Body of pancreas (tissue), 4 donors: ENCODE results near the gene SEC61A1. TPM values are rescaled to one million over a fixed set of nuclear protein-coding genes. Genes with fewer than 3 reads are reported as not detected.

ENCODE experiments used
- ATAC-seq: fragments of 150-250 bp; one replicate; pipeline ENCODE4 v1.9.1; 2016
- DNase-seq, 4 donors: peaks; one replicate each; pipeline ENCODE4 v3.0.0-alpha.2; 2019
- H3K27ac ChIP-seq, 4 donors: fragments of 200-600 bp; sonication (generic); 1 replicate in 3 of 4; 2 replicates in 1 of 4; pipeline versions ENCODE4 v1.5.1 to v1.6.1; 2016 to 2019; ENCODE audit warnings: mild to moderate bottlenecking in 1 of 4, mixed read lengths in 1 of 4, moderate library complexity in 1 of 4
- H3K27me3 ChIP-seq, 2 donors: fragments of 200-600 bp; sonication (generic); one replicate each; pipeline ENCODE4 v1.6.0; 2016; ENCODE audit warnings: mild to moderate bottlenecking in 1 of 2
- H3K36me3 ChIP-seq, 2 donors: fragments of 200-600 bp; sonication (generic); replicated peaks in 1 of 2; 2 replicates each; pipeline ENCODE4 v1.5.1; 2016; ENCODE audit warnings: low read depth in 2 of 2; ENCODE audit not compliant: insufficient read depth in 1 of 2
- H3K4me1 ChIP-seq: fragments of 200-600 bp; sonication (generic); one replicate; pipeline ENCODE4 v1.6.0; 2016
- H3K4me3 ChIP-seq, 2 donors: fragments of 200-600 bp; sonication (generic); 1 replicate in 1 of 2; 2 replicates in 1 of 2; pipeline ENCODE4 v1.5.1; 2016 to 2019
- H3K9me3 ChIP-seq, 3 donors: fragments of 200-600 bp; sonication (generic); 1 replicate in 2 of 3; 2 replicates in 1 of 3; pipeline ENCODE4 v1.5.1; 2016
- POLR2A ChIP-seq, 3 donors: fragments of 450-650 bp; IDR thresholded peaks; one replicate each; pipeline ENCODE4 v1.6.1; 2016; ENCODE audit warnings: antibody characterized with exemption in 3 of 3, mild to moderate bottlenecking in 2 of 3
- WGBS, 2 donors: methylation state at CpG; one replicate each; pipeline ENCODE4 v1.1.5; 2017; 5-methylcytosine and 5-hydroxymethylcytosine counted together
- intact Hi-C: fragments of 100-400 bp; cut with DNase I; formaldehyde crosslinking; loops from one replicate; pipeline ENCODE4 v1.15.1; 2023
- total RNA-seq, 2 donors: library from RNA; depleted of rRNA; stranded (reverse); fragments of >200 nt; gene quantifications; one replicate each; pipeline ENCODE4 v1.1.0, GENCODE V29; 2016
- TF ChIP-seq, protein P1 (sequence below), 7 experiments: fragments of 450-650 bp in 4 of 7; fragments of 200-600 bp in 3 of 7; sonication (generic) in 3 of 7; IDR thresholded peaks; one replicate each; pipeline ENCODE4 v1.5.1; 2016 to 2019; ENCODE audit warnings: antibody characterized with exemption in 7 of 7

The SEC61A1 gene
- total RNA-seq, 2 donors from 2014 or later = 168 to 207 TPM

DNA sequence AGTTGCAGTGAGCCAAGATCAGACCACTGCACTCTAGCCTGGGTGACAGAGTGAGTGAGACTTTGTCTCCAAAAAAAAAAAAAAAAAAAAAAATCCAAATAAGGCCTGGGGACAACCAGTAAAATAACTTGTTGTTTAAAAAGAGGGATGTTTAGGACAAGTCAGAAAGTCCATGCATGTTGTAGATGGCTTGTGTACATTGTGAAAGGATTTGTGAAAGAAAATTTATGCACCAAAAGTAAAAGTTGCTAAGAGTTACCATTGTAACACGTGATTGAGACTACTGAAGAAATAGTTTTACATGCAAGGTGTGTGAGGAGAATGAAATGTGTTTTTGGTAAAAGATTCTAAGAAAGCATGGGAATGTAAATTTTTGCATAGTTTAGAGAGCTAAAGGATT is 35.7 kb upstream of the SEC61A1 start:
- WGBS, 2 donors = 82% methylated on average over 1 of the region's 1 CpG
- H3K4me3 ChIP-seq = no peak overlapping the region
- H3K27me3 ChIP-seq = no peaks in the 10 kb centered on the region
- H3K36me3 ChIP-seq = no peaks in the 10 kb centered on the region
- ATAC-seq = no peak
- H3K9me3 ChIP-seq = no peaks in the 10 kb centered on the region
- no peak for DNase-seq
- TF ChIP-seq, protein P1, sequence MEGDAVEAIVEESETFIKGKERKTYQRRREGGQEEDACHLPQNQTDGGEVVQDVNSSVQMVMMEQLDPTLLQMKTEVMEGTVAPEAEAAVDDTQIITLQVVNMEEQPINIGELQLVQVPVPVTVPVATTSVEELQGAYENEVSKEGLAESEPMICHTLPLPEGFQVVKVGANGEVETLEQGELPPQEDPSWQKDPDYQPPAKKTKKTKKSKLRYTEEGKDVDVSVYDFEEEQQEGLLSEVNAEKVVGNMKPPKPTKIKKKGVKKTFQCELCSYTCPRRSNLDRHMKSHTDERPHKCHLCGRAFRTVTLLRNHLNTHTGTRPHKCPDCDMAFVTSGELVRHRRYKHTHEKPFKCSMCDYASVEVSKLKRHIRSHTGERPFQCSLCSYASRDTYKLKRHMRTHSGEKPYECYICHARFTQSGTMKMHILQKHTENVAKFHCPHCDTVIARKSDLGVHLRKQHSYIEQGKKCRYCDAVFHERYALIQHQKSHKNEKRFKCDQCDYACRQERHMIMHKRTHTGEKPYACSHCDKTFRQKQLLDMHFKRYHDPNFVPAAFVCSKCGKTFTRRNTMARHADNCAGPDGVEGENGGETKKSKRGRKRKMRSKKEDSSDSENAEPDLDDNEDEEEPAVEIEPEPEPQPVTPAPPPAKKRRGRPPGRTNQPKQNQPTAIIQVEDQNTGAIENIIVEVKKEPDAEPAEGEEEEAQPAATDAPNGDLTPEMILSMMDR (IDR thresholded peaks at IDR 0.05) = no peak
- TF ChIP-seq POLR2A (IDR thresholded peaks at IDR 0.05) = no peak
- intact Hi-C loops = no loop called here
- H3K27ac ChIP-seq = no peak overlapping the region
- peaks cover 3% of the 10 kb centered on the region for H3K4me1 ChIP-seq

GRCh38 chr3:128021768-128022372 is 30.4 kb upstream of the SEC61A1 start:
- no peaks in the 10 kb centered on the region for H3K4me1 ChIP-seq
- no peak for DNase-seq

DNA sequence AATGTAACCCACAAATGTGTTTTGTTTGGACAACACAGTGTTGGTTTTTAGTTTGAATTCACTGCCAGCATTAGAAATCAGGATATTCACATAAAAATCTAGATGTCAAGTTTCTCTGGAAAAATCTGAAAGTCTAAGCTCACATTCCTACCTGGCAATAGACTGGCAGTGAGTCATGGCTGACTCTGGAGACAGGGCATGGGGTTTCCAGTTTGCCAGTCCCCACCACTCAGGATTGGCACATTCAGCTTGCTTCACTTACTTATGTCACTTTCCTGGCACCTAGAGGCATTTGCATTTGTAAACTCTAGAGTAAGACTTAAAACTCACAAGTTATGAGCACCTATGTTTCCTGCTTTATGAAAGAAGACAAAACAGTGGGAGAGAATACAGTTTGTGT is 19.1 kb upstream of the SEC61A1 start:
- ATAC-seq (no peak), DNase-seq (peak in 1 of 4 donors; percentile 55)
- Histone ChIP-seq H3K9me3 (no peaks in the 10 kb centered on the region), H3K36me3 (no peaks in the 10 kb centered on the region), H3K27me3 (no peaks in the 10 kb centered on the region), H3K4me1 (no peaks in the 10 kb centered on the region), H3K27ac (no peak overlapping the region), H3K4me3 (no peak overlapping the region)
- intact Hi-C loops = no loop called here
- TF ChIP-seq, protein P1 (IDR thresholded peaks at IDR 0.05) = no peak
- TF ChIP-seq POLR2A (IDR thresholded peaks at IDR 0.05) = no peak

More at GRCh38 chr3:128021768-128022372, 30.4 kb upstream of the SEC61A1 start:
- Histone ChIP-seq H3K36me3 (no peaks in the 10 kb centered on the region), H3K27me3 (no peaks in the 10 kb centered on the region), H3K4me3 (no peak overlapping the region), H3K9me3 (no peaks in the 10 kb centered on the region), H3K27ac (no peak overlapping the region)
- WGBS, 2 donors = 68 to 86% methylated on average over 3 to 10 of the region's 10 CpGs
- no peak for TF ChIP-seq POLR2A (IDR thresholded peaks at IDR 0.05)
- TF ChIP-seq, protein P1 (IDR thresholded peaks at IDR 0.05) = no peak
- ATAC-seq = no peak
- intact Hi-C loops = no loop called here

DNA sequence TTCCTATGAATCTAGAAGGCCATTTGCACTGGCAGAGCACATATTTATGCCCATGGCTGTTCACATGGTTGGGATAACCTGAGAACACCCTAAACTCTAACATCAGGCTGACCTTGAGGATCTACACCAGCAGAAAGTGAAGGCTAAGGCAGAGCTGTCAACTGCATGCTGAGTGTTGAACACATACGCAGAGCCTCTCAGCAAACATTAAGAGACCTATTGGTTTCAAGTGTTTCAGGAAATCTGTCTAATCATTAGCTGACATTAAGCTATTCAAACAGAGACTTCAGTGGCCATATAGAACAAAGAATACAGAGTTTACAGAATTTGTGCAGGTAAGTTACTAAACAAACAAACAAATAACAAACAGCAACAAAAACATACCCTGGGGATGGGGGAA is 16.1 kb upstream of the SEC61A1 start:
- Histone ChIP-seq H3K4me1 (peaks cover 6% of the 10 kb centered on the region), H3K36me3 (no peaks in the 10 kb centered on the region), H3K4me3 (no peak overlapping the region), H3K27ac (no peak overlapping the region), H3K27me3 (no peaks in the 10 kb centered on the region), H3K9me3 (no peaks in the 10 kb centered on the region)
- TF ChIP-seq, protein P1 (IDR thresholded peaks at IDR 0.05) = no peak
- TF ChIP-seq POLR2A (IDR thresholded peaks at IDR 0.05) = no peak
- 54 to 72% methylated on average over 1 of the region's 1 CpG for WGBS, 2 donors
- DNase-seq (no peak), ATAC-seq (no peak)
- intact Hi-C loops = no loop called here

- 81 to 89% methylated on average over 3 of the region's 3 CpGs for WGBS, 2 donors
- H3K4me3 ChIP-seq = no peak overlapping the region
- no peak overlapping the region for H3K27ac ChIP-seq
- peaks cover 12% of the 10 kb centered on the region for H3K4me1 ChIP-seq
- no peak for ATAC-seq
- TF ChIP-seq, protein P1 (IDR thresholded peaks at IDR 0.05) = no peak
- no peak for TF ChIP-seq POLR2A (IDR thresholded peaks at IDR 0.05)
- H3K27me3 ChIP-seq = no peaks in the 10 kb centered on the region
- intact Hi-C loops = no loop called here
- no peaks in the 10 kb centered on the region for H3K36me3 ChIP-seq
- no peaks in the 10 kb centered on the region for H3K9me3 ChIP-seq
- no peak for DNase-seq
These were observed 12.2 kb upstream of the SEC61A1 start for GRCh38 chr3:128040041-128040440.
